HG03097 (cell line): ENCODE results near the gene CACNB4.
"Not testable (repeated sequence)": the region's sequence is repeated elsewhere in the genome, so short reads cannot be mapped to it uniquely, and the experiment has no call there.

Experiments
- ATAC-seq: cut with Tn5 transposase; IDR thresholded peaks from one replicate; pipeline ENCODE4 v1.9.1; 2021; ENCODE audit not compliant: unreplicated experiment, low FRiP score

CACNB4 gene

DNA sequence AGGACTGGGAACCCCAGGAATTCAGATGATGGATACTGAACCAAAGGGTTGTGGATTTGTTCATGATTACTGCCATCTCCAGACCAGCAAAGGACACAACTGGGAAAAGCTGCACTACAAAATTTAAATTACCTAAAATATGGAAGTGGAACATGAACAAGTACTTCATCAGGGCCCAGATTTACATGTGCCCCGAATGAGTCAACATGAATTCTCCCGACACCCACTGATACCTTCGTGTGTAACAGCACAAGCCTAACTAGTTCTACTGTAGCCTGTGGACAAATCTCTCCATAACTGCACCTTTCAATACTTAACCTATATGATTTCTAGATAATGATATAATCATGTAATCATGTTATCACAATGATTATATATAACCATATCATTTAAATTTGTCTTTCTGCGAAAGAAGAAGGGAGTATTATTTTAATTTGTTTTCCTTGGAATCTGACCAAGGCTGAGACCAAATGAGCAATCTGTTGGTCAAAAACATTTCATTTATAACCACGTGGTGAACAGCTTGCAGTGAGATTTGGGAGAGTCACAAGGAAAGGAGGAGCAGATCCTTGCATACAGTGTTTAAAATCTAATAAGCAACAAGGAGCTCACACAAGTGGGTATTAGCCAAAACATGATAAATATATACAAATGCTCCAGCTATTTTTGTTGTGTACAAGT is 70.5 kb downstream of the CACNB4 start:
- ATAC-seq = no peak

DNA sequence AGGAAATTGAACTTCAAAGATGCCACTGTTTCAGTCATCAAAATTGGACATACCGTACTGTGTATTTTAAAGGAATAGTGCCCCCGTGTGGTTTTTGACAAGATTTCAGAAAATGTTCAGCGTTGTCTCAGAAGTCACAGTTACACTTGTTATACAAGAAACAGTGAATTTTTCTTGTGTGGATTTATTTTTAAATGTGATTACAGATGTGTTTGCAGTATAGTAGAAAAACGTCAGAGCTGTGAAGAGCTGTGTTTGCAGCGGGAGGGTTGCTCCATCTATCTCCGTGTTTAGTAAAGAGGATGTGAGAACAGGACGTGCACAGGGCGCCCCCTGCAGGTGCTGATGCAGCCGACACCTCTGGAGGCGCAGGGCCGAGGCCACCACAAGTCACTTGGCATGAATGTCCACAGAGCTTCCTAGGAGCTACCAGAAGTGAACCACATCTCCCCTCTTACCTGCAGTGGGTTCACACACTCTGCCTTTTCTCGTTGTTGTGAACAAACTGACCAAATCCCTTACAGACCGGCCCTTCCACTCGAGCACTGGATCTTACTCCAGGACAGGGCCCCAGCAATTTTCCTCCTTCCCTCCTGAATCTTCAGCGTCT is 73.1 kb downstream of the CACNB4 start:
- peak; percentile 95 for ATAC-seq

DNA sequence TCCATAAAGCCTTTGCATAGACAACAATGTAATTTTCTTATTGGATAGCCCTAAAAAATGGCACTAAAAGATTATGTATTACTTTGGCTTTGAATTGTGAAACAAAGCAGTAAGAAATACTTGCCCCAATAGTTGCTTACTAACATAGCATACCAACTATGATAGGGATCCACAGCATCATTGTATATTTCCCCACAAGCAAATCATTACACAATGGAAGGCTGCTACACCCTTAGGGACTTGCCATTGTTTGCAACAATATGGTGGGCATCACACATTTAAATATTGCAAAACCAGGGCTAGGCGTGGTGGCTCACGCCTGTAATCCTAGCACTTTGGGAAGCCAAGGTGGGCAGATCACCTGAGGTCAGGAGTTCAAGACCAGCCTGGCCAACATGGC is 74.4 kb downstream of the CACNB4 start:
- ATAC-seq = no peak

DNA sequence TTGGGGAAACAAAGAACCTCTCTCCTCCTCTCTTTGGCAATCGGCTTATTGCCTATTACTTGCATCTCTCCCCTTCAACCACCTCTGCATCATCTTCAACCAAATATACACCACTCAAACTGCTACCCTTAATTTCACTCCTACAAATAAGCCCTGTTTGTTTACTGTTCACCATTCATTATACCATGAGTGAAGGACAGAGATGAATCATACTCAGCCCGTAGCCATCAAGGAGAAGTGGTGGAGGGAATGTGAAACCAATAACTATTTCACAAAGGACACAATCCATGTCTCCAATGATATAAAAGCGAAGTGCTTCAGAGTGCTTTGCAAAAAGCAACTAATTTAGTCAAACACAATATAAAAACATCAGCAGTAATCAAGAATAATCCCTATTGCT is 76.8 kb downstream of the CACNB4 start:
- no peak for ATAC-seq

DNA sequence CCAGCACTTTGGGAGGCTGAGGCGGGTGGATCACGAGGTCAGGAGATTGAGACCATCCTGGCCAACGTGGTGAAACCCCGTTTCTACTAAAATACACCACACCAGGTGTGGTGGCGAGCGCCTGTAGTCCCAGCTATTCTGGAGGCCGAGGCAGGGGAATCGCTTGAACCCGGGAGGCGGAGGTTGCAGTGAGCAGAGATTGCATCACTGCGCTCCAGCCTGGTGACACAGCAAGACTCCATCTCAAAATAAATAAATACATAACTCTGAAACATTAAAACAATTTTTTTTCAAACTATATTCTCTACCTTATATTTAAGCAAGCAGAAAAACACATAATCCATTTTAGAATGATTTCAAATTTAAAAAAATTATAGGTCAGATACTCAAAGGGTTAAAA is 77.8 kb downstream of the CACNB4 start:
- not testable (repeated sequence) for ATAC-seq

DNA sequence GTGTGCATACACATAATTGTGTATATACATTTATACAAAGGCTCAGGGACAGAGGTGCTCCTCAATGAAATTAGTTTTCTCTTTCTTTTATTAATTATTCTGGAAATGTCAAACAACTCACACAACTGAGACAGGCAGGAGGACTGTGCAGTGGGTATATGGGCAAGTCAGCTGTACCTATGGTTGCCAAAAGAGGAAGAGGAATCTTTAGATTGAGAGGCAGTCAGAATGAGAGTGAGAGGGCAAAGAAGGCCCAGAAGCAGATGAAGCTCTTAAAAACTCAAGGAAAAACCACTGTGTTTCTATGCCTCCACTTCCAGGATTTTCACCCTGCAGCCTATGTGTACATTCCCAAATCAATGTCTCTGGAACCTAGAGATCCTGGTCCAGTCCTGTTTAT is 79.1 kb downstream of the CACNB4 start:
- no peak for ATAC-seq

DNA sequence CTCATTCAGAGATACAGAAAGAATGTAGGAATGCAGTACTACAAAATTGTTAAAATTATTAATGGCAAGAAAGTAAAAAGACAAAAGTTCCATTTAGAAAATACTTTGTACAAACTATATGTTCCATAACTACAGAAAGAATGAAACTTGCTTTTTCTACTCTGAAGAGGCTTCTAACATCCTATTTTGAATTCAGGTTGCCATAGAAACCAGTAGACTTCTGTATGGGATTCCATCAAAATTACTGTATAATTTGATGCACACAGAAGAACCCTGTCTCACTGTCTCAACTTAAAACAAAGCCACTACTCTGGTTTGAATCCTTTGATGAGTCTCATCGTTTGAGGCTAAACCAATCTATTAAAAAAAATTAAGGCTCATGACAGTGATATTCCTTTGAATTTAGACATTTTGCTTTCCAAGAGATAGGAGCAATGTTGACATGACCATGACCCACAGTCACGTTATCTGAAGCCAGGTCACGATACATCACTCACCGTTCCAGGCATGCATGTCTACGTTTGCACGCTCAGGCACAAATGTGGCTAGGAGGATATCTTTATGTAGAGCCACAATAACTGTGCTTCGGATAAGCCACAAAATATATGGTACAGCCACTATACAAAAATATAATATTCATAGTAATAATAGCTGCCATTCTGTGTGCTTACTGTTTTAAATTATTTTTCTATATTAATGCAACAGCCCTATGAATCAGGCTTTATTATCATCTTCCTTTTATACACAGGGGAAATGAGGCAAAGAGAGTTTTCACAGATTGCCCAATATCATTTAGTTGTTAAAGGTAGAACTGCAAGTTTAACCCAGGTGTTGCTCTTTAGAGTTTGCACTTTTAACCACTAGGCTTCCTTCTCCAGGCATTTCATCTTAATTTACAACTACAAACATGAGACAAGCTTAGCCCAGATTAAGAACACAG is 82.4 kb downstream of the CACNB4 start:
- ATAC-seq = no peak

DNA sequence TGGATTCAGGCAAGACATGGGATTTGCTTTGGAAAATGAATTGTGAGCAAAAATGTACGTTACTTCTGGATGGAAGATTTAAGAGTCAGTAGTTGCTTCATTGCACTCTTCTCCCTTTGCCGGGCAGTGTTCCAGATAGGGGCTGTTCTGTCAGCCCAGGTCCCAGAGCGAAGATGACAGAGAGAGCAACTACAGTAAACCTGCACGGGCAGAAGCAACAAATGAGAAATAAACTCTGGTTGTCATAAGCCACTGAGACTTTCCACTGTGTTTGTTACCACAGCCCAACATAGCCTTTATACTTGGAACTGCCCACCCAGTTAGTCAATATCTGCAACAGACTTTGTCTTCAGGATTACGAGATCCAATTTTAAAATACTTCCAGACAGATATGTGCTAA is 83.3 kb downstream of the CACNB4 start:
- no peak for ATAC-seq

DNA sequence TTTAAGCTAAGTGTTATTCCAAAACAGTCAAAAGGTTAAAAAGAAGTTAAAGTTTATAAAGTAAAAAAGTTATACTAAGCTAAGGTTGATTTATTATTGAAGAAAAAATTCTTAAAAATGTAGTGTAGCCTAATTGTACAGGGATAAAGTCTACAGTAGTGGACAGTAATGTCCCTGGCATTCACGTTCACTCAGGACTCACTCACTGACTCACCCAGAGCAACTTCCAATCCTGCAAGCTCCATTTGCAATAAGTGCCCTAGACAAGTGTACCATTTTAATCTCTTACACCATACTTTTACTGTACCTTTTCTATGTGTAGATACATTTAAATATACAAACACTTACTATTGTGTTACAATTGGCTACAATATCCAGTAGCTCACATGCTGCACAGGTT is 86.1 kb downstream of the CACNB4 start:
- ATAC-seq = no peak

DNA sequence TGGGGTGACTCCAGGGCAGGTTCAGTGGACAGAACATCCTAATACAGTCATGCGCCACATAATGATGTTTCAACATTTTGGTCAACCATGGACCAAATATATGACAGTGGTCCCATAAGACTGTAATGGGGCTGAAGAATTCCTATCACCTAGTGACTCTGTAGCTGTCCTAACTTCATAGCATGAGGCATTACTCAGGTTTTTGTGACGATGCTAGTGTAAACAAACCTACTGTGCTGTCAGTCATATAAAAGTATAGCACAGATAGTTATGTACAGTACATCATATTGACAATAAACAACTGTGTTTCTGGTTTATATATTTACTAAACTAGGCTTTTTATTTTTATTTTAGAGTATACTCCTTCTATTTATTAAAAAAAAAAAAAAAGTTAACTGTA is 87.1 kb downstream of the CACNB4 start:
- no peak for ATAC-seq

DNA sequence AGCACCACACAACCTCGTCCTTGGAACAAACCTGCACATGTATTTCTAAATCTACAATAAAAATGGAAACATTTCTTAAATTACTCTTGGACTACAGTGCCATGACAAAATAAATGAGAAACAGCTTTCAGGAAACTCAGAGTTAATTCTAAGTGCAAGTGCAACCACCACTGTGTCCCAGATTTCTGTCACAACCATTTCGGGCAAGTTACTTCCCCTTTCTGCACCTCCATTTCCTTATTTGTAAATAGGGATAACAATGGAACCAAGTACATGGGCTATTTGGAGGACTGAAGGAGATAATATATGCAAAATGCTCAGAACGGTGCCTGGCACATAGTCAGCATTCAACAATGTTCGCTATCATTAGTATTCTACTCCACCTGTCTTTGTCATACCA is 93.2 kb downstream of the CACNB4 start:
- no peak for ATAC-seq

DNA sequence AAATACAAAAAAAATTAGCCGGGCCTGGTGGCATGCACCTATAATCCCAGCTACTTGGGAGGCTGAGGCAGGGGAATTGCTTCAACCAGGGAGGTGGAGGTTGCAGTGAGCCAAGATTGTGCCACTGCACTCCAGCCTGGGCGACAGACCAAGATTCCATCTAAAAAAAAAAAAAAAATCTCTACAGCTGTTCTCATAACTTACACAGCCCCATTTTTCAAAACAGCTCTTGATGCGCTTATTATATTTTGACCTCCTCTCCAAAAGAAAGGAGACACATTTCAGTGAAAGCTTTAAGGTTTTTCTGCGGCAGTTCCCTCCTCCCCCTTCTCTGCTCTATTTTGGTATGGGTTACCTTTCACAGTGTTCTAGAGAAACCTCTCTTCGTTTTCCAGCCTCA is 95.6 kb downstream of the CACNB4 start:
- ATAC-seq = not testable (repeated sequence)

DNA sequence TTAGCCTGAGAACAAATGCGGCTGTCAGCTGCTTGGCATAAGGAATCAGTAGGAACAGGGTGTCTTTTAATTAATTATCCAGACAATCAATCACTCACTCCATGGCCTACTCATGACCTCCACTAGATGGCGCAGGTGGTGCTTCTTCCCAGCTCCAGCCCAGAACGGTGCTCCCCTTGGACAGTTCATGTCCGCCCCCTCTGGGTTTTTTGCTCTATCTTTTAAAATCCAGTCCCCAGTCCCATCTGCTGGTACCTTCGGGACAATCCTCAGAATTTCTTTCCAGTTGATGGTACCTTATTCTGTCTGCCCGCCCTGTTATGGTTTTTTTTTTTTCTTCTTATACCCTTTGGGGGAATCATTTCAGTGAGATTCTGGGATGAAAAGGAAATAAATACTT is 99.8 kb downstream of the CACNB4 start:
- peak; percentile 69 for ATAC-seq

DNA sequence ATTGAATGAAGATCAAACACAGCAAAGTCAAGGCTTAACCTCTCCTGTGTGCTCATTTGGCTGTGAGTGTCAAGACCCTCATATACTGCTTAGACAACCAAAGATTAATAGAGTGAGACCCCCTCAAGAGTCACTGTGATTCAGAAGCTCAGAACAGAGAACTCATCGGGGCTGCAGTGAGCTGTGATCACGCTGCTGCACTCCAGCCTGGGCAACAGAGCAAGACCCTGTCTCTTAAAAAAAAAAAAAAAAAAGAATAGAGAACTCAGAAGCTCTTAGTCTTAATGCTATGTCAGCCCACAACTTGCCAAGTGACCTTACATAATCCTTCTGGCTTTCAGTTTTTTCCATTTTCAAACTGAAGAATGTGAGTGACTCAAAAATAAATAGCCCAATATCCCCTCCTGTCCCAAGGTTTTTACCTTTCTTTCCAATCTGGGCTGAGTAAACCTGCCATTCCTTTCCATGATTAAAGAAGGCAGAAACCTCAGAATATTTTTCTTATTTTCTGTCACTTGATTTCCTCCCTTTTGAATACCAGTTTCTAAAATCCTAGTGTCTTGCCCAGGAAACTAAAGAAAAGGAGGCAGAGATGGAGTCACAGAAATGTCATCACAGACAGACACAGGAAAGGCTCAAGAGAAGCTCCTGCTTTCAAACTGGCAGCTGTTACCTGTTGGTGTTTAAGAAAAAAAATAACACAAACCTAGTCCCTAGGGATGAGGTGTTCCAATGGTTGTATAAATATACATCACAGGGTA is 102.4 kb downstream of the CACNB4 start:
- ATAC-seq = no peak

DNA sequence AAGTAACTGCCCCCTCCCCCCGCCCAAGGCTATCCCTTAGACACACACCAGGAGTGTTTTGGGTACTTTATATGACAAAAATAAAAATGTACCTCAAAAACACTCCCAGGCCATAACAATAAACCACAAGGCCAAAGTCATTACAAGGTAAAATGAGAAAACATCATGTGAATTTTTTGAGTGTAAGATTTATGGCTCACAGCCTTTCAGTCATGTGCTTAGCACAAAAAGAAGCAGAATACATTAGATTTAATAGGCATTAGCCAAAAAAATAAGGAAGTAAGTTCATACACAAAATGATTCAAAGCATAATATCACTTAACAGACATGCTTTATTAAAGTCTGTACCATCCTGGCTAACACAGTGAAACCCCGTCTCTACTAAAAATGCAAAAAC is 103.7 kb downstream of the CACNB4 start:
- ATAC-seq = no peak

DNA sequence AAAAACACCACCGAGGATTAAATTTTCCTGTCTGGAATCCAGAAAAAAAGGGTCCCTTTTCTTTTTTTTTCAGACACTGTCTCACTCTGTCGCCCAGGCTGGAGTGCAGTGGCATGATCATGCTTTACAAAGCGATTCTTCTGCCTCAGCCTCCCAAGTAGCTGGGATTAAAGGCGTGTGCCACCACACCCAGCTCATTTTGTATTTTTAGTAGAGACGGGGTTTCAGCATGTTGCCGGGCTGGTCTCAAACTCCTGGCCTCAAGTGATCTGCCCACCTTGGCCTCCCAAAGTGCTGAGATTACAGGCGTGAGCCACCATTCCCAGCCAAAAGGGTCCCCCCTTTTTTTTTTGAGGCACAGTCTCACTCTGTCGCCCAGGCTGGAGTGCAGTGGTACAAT is 104.7 kb downstream of the CACNB4 start:
- not testable (repeated sequence) for ATAC-seq

DNA sequence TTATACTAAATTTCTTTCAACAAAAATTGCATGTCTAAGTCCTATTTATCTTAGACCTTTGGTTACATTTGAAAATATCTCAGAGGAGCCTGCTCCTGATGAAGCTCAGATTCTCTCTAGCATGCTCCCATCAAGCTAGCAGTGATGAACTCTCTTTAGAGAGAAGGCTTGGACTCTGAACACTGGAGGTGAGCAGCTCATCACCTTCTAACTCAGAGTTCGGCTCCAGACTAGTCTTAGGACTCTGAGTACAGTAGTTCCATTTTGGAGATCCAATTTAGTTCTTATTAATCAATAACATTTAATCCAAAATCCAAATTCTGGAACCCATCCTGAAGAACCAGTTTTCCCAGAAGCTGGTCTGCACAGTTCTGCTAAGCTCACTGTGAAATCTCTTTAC is 107.8 kb downstream of the CACNB4 start:
- no peak for ATAC-seq

DNA sequence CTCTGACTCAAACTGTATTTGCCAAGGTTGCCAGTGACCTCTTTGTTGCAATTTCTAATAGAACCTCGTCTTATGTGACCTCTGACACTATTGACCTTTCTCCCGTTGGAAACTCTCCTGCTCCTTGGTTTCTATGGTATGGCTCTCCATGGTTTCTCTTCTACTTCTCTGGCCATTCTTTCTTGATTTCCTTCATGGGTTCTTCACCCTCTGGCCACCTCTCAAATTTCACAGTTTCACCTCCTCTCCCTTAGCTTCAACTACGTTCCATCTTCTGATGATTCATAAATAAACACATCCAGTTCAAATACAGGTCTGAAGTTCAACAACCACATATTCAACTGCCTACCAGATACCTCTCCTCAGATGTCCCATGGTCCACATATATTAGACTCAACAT is 109.5 kb downstream of the CACNB4 start:
- no peak for ATAC-seq

DNA sequence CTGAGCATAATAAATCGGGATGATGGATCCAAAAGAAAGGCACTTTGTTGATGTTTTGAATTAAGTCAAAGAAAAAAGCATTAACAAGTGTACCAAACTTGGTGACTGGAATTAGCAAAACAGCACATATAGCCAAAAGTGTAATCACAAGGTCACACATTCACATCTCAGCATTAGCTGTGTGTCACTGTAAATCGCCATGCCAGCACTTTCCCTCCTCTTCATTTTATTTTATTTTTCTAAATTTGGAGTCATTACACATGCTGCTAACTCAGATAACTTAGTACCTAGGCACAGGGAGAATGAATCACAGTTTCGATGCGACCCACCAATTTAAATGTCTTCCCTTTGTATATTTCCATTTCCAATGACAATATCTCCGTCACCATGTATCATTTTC is 111.4 kb downstream of the CACNB4 start:
- ATAC-seq = no peak

DNA sequence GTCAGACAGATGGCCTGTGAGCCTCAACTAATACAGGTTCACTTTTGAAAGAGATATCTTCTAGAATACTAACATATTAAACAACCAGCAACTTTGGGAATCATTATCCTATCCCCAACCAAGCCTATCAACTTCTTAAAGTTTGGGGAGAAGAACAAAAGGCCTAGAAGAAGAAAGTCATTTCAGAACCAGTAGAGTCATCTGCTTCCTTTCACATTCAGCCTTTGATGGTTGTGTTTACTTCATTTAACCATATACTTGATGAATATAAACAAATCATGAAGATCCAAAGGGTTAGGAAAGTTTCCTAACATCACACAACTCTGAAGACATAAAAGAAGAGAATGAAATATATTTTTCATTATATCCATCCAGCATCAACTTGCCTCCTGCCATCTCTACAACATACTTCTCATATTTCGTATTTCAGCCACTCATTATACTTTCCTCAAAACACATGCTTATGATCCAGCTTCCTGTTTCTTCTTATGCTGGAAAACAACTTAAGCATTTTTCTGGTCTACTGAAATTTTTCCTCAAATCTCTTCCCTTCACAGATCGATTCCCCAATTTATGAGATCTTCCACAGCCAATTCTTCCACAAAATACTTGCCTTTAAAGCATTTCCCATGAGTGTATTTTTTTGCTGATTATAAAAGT is 114.3 kb downstream of the CACNB4 start:
- no peak for ATAC-seq
